Measurements from ENCODE around the gene BACH1. TPM values are rescaled to one million over a fixed set of nuclear protein-coding genes. Genes with fewer than 3 reads are reported as not detected.

The BACH1 gene
- total RNA-seq, 2 experiments from 2014 or later = 18.6 to 38.4 TPM

- TF ChIP-seq CTCF (conservative IDR thresholded peaks at IDR 0.05; ENCODE audit: low read length) = no peak
- no peak for TF ChIP-seq EZH2phosphoT487 (IDR thresholded peaks at IDR 0.05; ENCODE audit: borderline replicate concordance, low read depth, low read length)
- BruUV-seq (replicated peaks) = no TSS peak
- Histone ChIP-seq H3K4me2 (ENCODE audit: low read length) (no peak overlapping the region), H3K4me3 (ENCODE audit: low read depth, low read length, poor library complexity, severe bottlenecking) (no peak overlapping the region), H4K20me1 (ENCODE audit: insufficient read depth, low read length) (no peaks in the 10 kb centered on the region), H3K9me2 (ENCODE audit: insufficient read depth, low read length) (no peaks in the 10 kb centered on the region), H3K79me2 (ENCODE audit: insufficient read depth, low read depth, low read length) (no peaks in the 10 kb centered on the region), H3K36me3 (ENCODE audit: insufficient read depth, low read length) (0 out of 2 replicates have a peak, but pooled peaks cover 4% of the 10 kb centered on the region), H2AFZ (ENCODE audit: low read length) (no peak overlapping the region), H3K9me3 (ENCODE audit: low read length) (0 out of 2 replicates have a peak, but pooled peaks cover 4% of the 10 kb centered on the region), H3K4me1 (ENCODE audit: insufficient read depth, low read length, poor library complexity, severe bottlenecking) (no peaks in the 10 kb centered on the region), H3K27ac (ENCODE audit: low read depth, low read length, poor library complexity, severe bottlenecking) (no peak overlapping the region)
- ChIA-PET POLR2A (interaction anchor here (0.6 kb wide), 1 partner anchor 215 kb away, joined by 3 read pairs; no protein-coding TSS in a partner anchor), CTCF (ENCODE audit: unreplicated experiment) (interaction anchor here (1.0 kb wide), 1 partner anchor 69 kb away, joined by 3 read pairs; no protein-coding TSS in a partner anchor)
- intact Hi-C loops (cut with micrococcal nuclease; ENCODE audit: unreplicated experiment) = no loop called here
- no peak for DNase-seq (ENCODE audit: low spot score)
These were observed 70.2 kb downstream of the BACH1 start for GRCh38 chr21:29368906-29369305.

DNA sequence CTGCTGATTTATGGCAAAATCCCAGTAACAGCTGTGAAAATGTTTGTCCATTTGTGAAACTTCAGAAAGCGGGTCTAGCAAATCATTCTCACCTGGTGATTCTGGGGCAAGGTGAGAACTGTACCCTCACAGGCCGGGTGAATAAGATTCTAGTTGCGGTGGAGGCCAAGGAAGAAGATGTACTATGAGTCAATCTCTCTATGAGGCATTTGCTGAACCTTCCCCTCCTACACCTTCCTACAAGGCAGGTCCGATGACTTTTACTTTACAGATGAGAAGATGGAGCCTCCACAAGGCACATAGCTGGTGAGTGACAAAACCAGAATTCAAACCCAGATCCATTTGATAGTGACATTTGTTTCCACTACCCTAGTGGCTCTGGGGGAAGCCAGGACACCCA lies 72.7 kb downstream of the BACH1 start:
- Histone ChIP-seq H4K20me1 (ENCODE audit: insufficient read depth, low read length) (no peaks in the 10 kb centered on the region), H3K4me1 (ENCODE audit: insufficient read depth, low read length, poor library complexity, severe bottlenecking) (no peaks in the 10 kb centered on the region), H3K4me3 (ENCODE audit: low read depth, low read length, poor library complexity, severe bottlenecking) (no peak overlapping the region), H2AFZ (ENCODE audit: low read length) (no peak overlapping the region), H3K79me2 (ENCODE audit: insufficient read depth, low read depth, low read length) (no peaks in the 10 kb centered on the region), H3K4me2 (ENCODE audit: low read length) (no peak overlapping the region), H3K36me3 (ENCODE audit: insufficient read depth, low read length) (0 out of 2 replicates have a peak, but pooled peaks cover 4% of the 10 kb centered on the region), H3K27ac (ENCODE audit: low read depth, low read length, poor library complexity, severe bottlenecking) (no peak overlapping the region), H3K9me2 (ENCODE audit: insufficient read depth, low read length) (no peaks in the 10 kb centered on the region), H3K9me3 (ENCODE audit: low read length) (0 out of 2 replicates have a peak, but pooled peaks cover 2% of the 10 kb centered on the region)
- intact Hi-C loops (cut with micrococcal nuclease; ENCODE audit: unreplicated experiment) = loop anchor here (10.0 kb wide), 2 partner anchors 137 to 473 kb away; no protein-coding TSS in a partner anchor
- ChIA-PET POLR2A (interaction anchor here (0.6 to 1.5 kb wide), 5 partner anchors 66 to 284 kb away, joined by 3 to 6 read pairs (median 3); no protein-coding TSS in a partner anchor), CTCF (ENCODE audit: unreplicated experiment) (interaction anchor here (1.2 kb wide), 1 partner anchor 284 kb away, joined by 5 read pairs; no protein-coding TSS in a partner anchor)
- BruUV-seq (replicated peaks) = no TSS peak
- TF ChIP-seq CTCF (conservative IDR thresholded peaks at IDR 0.05; ENCODE audit: low read length) = no peak
- no peak for TF ChIP-seq EZH2phosphoT487 (IDR thresholded peaks at IDR 0.05; ENCODE audit: borderline replicate concordance, low read depth, low read length)
- no peak for DNase-seq (ENCODE audit: low spot score)

Measured in OCI-LY7 (cell line).